Breast epithelium (tissue), 3 donors: Measurements from ENCODE around the gene SLC29A4.

Source experiments
- POLR2AphosphoS5 ChIP-seq, 3 donors: sonication (generic); formaldehyde crosslinking; IDR thresholded peaks; one replicate each; pipeline ENCODE4 v1.6.1; 2017; ENCODE audit warnings: antibody characterized with exemption in 3 of 3
- TF ChIP-seq, protein P1 (sequence below), 3 donors: fragments of 450-650 bp; IDR thresholded peaks; one replicate each; pipeline ENCODE4 v1.5.1; 2016 to 2017; ENCODE audit warnings: antibody characterized with exemption in 3 of 3, mild to moderate bottlenecking in 3 of 3, moderate library complexity in 3 of 3

- no peak for TF ChIP-seq POLR2AphosphoS5 (IDR thresholded peaks at IDR 0.05)
- TF ChIP-seq, protein P1, sequence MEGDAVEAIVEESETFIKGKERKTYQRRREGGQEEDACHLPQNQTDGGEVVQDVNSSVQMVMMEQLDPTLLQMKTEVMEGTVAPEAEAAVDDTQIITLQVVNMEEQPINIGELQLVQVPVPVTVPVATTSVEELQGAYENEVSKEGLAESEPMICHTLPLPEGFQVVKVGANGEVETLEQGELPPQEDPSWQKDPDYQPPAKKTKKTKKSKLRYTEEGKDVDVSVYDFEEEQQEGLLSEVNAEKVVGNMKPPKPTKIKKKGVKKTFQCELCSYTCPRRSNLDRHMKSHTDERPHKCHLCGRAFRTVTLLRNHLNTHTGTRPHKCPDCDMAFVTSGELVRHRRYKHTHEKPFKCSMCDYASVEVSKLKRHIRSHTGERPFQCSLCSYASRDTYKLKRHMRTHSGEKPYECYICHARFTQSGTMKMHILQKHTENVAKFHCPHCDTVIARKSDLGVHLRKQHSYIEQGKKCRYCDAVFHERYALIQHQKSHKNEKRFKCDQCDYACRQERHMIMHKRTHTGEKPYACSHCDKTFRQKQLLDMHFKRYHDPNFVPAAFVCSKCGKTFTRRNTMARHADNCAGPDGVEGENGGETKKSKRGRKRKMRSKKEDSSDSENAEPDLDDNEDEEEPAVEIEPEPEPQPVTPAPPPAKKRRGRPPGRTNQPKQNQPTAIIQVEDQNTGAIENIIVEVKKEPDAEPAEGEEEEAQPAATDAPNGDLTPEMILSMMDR (IDR thresholded peaks at IDR 0.05), result no peak
Measured at GRCh38 chr7:5278766-5279165, 4.0 kb upstream of the SLC29A4 start.
